Vagina (tissue), 2 donors: Measurements from ENCODE around the gene PRKAA1.

ENCODE experiments used
- POLR2A ChIP-seq, 2 donors: fragments of 450-650 bp; IDR thresholded peaks; one replicate each; pipeline ENCODE4 v1.6.1; 2017; ENCODE audit warnings: antibody characterized with exemption in 2 of 2, mild to moderate bottlenecking in 2 of 2, moderate library complexity in 2 of 2
- POLR2AphosphoS5 ChIP-seq, 2 donors: sonication (generic); formaldehyde crosslinking; IDR thresholded peaks; one replicate each; pipeline ENCODE4 v1.9.0; 2017; ENCODE audit warnings: antibody characterized with exemption in 2 of 2, mild to moderate bottlenecking in 2 of 2, low read depth in 1 of 2; ENCODE audit not compliant: insufficient read depth in 1 of 2
- TF ChIP-seq, protein P1 (sequence below), 3 experiments: fragments of 450-650 bp in 2 of 3; fragments of 200-600 bp in 1 of 3; sonication (generic) in 1 of 3; IDR thresholded peaks; one replicate each; pipeline ENCODE4 v1.5.1; 2017 to 2019; ENCODE audit warnings: antibody characterized with exemption in 3 of 3, mild to moderate bottlenecking in 2 of 3, moderate library complexity in 2 of 3

DNA sequence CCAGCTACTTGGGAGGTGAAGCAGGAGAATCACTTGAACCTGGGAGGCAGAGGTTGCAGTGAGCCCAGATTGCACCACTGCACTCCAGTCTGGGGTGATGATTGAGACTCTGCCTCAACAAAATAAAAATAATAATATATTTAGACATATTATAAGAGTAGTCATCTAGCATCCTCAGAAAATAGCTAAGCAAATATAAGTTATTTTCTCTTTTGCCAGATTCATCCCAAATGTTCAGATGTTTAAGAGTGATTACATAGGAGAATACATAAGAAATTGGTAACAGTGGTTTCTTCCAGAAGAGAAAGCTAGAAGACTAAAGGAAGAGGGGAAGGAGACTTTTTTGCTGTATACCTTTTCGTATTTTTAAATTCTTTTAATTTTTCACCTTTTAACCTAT is 20.0 kb downstream of the PRKAA1 start:
- TF ChIP-seq POLR2AphosphoS5 (IDR thresholded peaks at IDR 0.05; ENCODE audit: insufficient read depth in 1 of 2, low read depth in 1 of 2) (no peak), POLR2A (IDR thresholded peaks at IDR 0.05) (no peak)
- TF ChIP-seq, protein P1, sequence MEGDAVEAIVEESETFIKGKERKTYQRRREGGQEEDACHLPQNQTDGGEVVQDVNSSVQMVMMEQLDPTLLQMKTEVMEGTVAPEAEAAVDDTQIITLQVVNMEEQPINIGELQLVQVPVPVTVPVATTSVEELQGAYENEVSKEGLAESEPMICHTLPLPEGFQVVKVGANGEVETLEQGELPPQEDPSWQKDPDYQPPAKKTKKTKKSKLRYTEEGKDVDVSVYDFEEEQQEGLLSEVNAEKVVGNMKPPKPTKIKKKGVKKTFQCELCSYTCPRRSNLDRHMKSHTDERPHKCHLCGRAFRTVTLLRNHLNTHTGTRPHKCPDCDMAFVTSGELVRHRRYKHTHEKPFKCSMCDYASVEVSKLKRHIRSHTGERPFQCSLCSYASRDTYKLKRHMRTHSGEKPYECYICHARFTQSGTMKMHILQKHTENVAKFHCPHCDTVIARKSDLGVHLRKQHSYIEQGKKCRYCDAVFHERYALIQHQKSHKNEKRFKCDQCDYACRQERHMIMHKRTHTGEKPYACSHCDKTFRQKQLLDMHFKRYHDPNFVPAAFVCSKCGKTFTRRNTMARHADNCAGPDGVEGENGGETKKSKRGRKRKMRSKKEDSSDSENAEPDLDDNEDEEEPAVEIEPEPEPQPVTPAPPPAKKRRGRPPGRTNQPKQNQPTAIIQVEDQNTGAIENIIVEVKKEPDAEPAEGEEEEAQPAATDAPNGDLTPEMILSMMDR (IDR thresholded peaks at IDR 0.05), result no peak
